Measurements from ENCODE around the gene SAP130. TPM values are rescaled to one million over a fixed set of nuclear protein-coding genes. Genes with fewer than 3 reads are reported as not detected.

SAP130 gene
- total RNA-seq, 2 experiments from 2014 or later = 36.6 to 37.5 TPM

DNA sequence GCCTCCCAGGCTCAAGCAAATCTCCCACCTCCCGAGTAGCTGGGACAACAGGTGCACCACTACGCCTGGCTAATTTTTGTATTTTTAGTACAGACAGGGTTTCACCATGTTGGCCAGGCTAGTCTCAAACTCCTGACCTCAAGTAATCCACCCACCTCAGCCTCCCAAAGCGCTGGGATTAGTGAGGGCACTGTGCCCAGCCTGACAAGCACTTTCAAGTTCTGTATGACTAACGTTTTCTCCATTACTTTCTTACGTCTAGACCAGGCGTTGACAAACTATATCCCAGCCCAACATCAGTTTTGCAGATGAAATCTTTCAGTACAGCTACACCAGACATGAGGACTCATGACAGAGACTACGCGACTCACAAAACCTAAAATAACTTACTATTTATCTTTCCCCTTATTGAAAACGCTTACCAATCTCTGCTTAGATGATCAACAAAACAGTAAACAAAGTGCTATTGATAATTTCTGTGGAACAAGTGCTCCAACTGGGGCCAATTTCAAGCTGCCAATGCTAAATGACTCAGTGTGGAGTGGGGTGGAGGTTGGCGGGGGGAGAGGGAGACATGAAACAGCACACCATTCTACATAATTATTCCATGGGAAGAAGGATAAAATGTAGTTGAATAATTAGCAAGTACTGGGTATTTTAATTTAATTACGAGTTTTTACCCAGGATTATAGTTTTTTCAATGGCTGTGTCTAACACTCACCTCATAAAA is 59.1 kb downstream of the SAP130 start:
- Mint-ChIP-seq H3K4me3 (no peak overlapping the region), H3K27me3 (no peaks in the 10 kb centered on the region), H3K27ac (no peak overlapping the region), H3K9me3 (peaks cover 2% of the 10 kb centered on the region), H3K36me3 (ENCODE audit: low read depth) (peaks cover 44% of the 10 kb centered on the region), H3K4me1 (no peaks in the 10 kb centered on the region)
- DNase-seq = no peak
- CTCF ChIA-PET = no interaction called here
- POLR2A ChIA-PET = no interaction called here

DNA sequence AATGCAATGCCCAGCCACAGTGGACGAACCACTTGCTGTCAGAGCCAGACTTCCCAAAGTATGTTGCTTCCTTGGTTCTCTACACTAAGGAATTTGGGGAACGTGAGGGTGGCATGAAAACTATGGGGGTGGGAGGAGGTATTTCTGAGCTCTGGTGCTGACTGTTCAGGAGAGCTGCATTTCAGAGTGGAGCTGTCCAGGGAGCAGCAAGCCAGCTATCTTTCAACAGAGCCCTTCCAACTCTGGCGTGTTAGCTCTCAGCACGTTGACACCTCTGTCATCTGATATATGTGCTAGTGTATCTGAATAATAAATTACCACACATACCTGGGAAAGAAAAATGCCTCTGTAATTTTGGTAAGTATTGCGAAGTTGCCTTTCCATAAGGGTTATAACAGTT is 66.1 kb downstream of the SAP130 start:
- CTCF ChIA-PET = no interaction called here
- POLR2A ChIA-PET = no interaction called here
- DNase-seq = no peak
- Mint-ChIP-seq H3K36me3 (ENCODE audit: low read depth) (peaks cover 43% of the 10 kb centered on the region), H3K27ac (no peak overlapping the region), H3K9me3 (peaks cover 3% of the 10 kb centered on the region), H3K27me3 (no peaks in the 10 kb centered on the region), H3K4me3 (no peak overlapping the region), H3K4me1 (no peaks in the 10 kb centered on the region)

GRCh38 chr2:127957240-127957639 is 70.6 kb downstream of the SAP130 start:
- H3K4me1 Mint-ChIP-seq = no peaks in the 10 kb centered on the region
- no peaks in the 10 kb centered on the region for H3K27me3 Mint-ChIP-seq
- H3K9me3 Mint-ChIP-seq = no peaks in the 10 kb centered on the region
- H3K27ac Mint-ChIP-seq = no peak overlapping the region
- peaks cover 33% of the 10 kb centered on the region for H3K36me3 Mint-ChIP-seq (ENCODE audit: low read depth)
- H3K4me3 Mint-ChIP-seq = no peak overlapping the region
- CTCF ChIA-PET = no interaction called here
- no peak for DNase-seq
- POLR2A ChIA-PET = no interaction called here

GRCh38 chr2:127954857-127955256 is 73.0 kb downstream of the SAP130 start:
- Mint-ChIP-seq H3K36me3 (ENCODE audit: low read depth) (peaks cover 29% of the 10 kb centered on the region), H3K4me3 (no peak overlapping the region), H3K4me1 (peaks cover 6% of the 10 kb centered on the region), H3K27me3 (no peaks in the 10 kb centered on the region), H3K27ac (no peak overlapping the region), H3K9me3 (no peaks in the 10 kb centered on the region)
- ChIA-PET POLR2A (no interaction called here), CTCF (no interaction called here)
- DNase-seq = no peak

- Mint-ChIP-seq H3K9me3 (no peaks in the 10 kb centered on the region), H3K4me3 (no peak overlapping the region), H3K4me1 (peaks cover 6% of the 10 kb centered on the region), H3K36me3 (ENCODE audit: low read depth) (peaks cover 37% of the 10 kb centered on the region), H3K27ac (no peak overlapping the region), H3K27me3 (no peaks in the 10 kb centered on the region)
- ChIA-PET POLR2A (no interaction called here), CTCF (no interaction called here)
- DNase-seq = no peak
These were observed 74.0 kb downstream of the SAP130 start for GRCh38 chr2:127953849-127954248.

DNA sequence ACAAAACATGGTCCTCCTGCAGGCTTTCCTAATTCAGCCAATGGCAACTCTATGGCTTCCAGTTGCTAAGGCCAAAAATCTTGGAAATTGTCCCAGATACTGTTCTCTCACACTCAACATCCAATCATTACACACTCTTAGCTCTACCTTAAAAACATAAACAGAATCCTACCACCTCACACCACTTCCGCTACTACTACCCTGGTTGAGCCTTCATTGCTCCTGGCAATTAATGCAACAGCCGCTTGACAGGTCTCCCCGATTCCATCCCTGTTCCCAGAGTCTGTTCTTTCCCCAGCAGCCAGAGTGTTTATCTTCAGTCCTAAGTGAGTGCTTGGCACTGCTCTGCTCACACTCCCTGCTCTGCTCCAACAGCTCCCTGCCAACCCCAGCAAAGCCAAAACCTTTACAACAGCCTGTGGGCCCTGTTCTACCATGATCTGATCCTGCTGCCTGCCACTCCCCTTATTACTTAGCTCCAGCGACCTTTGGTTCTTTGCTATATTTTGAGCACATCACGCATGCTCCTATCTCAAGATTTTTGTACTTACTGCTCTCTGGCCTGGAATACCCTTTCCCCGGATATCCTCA is 74.6 kb downstream of the SAP130 start:
- H3K27me3 Mint-ChIP-seq = no peaks in the 10 kb centered on the region
- no peak for DNase-seq
- no peak overlapping the region for H3K4me3 Mint-ChIP-seq
- POLR2A ChIA-PET = no interaction called here
- no peak overlapping the region for H3K27ac Mint-ChIP-seq
- H3K4me1 Mint-ChIP-seq = peaks cover 6% of the 10 kb centered on the region
- H3K9me3 Mint-ChIP-seq = no peaks in the 10 kb centered on the region
- CTCF ChIA-PET = no interaction called here
- H3K36me3 Mint-ChIP-seq (ENCODE audit: low read depth) = peaks cover 40% of the 10 kb centered on the region

- Mint-ChIP-seq H3K27ac (no peak overlapping the region), H3K36me3 (ENCODE audit: low read depth) (peaks cover 48% of the 10 kb centered on the region), H3K9me3 (no peaks in the 10 kb centered on the region), H3K4me1 (peaks cover 6% of the 10 kb centered on the region), H3K27me3 (no peaks in the 10 kb centered on the region), H3K4me3 (no peak overlapping the region)
- ChIA-PET POLR2A (interaction anchor here (1.0 kb wide), 1 partner anchor 140 kb away, joined by 3 read pairs; the partner anchor contains the start of gene UGGT1), CTCF (no interaction called here)
- DNase-seq = no peak
These were observed 76.8 kb downstream of the SAP130 start for GRCh38 chr2:127951026-127951425.

GRCh38 chr2:127950264-127950663 is 77.6 kb downstream of the SAP130 start:
- no peaks in the 10 kb centered on the region for H3K9me3 Mint-ChIP-seq
- peaks cover 53% of the 10 kb centered on the region for H3K36me3 Mint-ChIP-seq (ENCODE audit: low read depth)
- H3K27me3 Mint-ChIP-seq = no peaks in the 10 kb centered on the region
- DNase-seq = no peak
- H3K4me3 Mint-ChIP-seq = no peak overlapping the region
- H3K27ac Mint-ChIP-seq = no peak overlapping the region
- ChIA-PET POLR2A (interaction anchor here (1.0 kb wide), 1 partner anchor 141 kb away, joined by 3 read pairs; the partner anchor contains the start of gene UGGT1), CTCF (no interaction called here)
- peaks cover 6% of the 10 kb centered on the region for H3K4me1 Mint-ChIP-seq

- CTCF ChIA-PET = no interaction called here
- no peaks in the 10 kb centered on the region for H3K9me3 Mint-ChIP-seq
- no peak overlapping the region for H3K27ac Mint-ChIP-seq
- peaks cover 2% of the 10 kb centered on the region for H3K4me1 Mint-ChIP-seq
- no peak for DNase-seq
- H3K27me3 Mint-ChIP-seq = no peaks in the 10 kb centered on the region
- no peak overlapping the region for H3K4me3 Mint-ChIP-seq
- POLR2A ChIA-PET = no interaction called here
- peaks cover 72% of the 10 kb centered on the region for H3K36me3 Mint-ChIP-seq (ENCODE audit: low read depth)
These were observed 82.6 kb downstream of the SAP130 start for GRCh38 chr2:127945281-127945680.

DNA sequence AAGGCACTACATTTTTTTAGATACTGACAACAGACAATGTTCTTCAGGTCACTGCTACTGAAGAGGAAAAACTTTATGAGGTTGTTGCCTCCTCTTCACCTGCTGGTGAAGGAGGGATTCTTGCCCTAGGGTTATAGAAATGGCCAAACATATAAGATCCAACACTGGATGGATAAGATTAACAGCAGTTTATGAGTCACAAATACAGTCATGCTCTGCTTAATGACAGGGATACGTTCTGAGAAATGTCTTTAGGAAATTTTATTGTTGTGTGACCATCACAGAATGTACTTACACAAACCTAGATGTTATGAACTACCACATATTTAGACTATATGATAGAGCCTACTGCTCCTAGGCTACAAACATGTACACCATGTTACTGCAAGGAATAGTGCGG is 84.7 kb downstream of the SAP130 start:
- CTCF ChIA-PET = no interaction called here
- H3K27me3 Mint-ChIP-seq = no peaks in the 10 kb centered on the region
- H3K4me1 Mint-ChIP-seq = no peaks in the 10 kb centered on the region
- H3K4me3 Mint-ChIP-seq = no peak overlapping the region
- POLR2A ChIA-PET = no interaction called here
- H3K27ac Mint-ChIP-seq = no peak overlapping the region
- no peaks in the 10 kb centered on the region for H3K9me3 Mint-ChIP-seq
- peaks cover 56% of the 10 kb centered on the region for H3K36me3 Mint-ChIP-seq (ENCODE audit: low read depth)
- DNase-seq = no peak

DNA sequence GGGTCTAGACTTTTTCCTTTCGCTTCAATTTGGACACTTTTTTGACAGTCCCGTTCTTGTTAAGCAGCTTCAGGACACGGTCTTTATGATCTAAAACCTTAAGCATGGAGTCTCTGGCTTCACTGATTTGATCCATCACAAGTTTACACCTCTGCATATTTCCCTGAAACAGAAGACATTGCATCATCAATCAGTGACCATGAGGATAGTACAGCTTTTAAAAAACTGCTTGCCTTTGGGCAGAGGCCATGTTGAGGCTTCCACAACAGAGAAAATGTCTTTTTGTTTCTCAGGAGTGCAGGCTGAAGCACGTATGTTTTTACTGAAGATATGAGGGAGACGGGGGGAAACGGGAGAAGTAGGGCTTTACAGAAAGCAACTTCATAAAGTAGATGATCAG is 85.9 kb downstream of the SAP130 start:
- H3K4me1 Mint-ChIP-seq = no peaks in the 10 kb centered on the region
- ChIA-PET POLR2A (no interaction called here), CTCF (no interaction called here)
- H3K9me3 Mint-ChIP-seq = no peaks in the 10 kb centered on the region
- H3K27ac Mint-ChIP-seq = no peak overlapping the region
- H3K27me3 Mint-ChIP-seq = no peaks in the 10 kb centered on the region
- no peak for DNase-seq
- H3K36me3 Mint-ChIP-seq (ENCODE audit: low read depth) = peaks cover 47% of the 10 kb centered on the region
- no peak overlapping the region for H3K4me3 Mint-ChIP-seq

DNA sequence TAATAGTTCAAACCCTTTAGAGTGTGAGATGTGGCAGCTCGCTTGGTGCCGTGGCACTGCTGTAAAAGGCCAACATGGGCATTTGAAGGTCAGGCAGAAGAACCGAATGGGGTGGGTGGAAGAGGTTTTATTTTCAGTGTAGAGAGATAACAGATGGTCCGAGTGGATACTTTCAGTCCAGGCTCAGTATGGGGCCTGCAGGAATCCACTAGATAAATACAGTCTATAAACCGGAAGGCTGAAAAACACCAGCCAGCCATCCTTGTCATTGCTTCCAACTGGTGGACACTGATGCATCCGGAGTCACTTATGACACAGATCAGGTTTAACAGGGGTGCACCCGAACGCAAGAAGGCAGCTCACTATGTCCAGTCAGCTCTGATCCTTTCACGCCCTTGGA is 86.4 kb downstream of the SAP130 start:
- Mint-ChIP-seq H3K4me1 (no peaks in the 10 kb centered on the region), H3K9me3 (no peaks in the 10 kb centered on the region), H3K36me3 (ENCODE audit: low read depth) (peaks cover 42% of the 10 kb centered on the region), H3K4me3 (no peak overlapping the region), H3K27me3 (no peaks in the 10 kb centered on the region), H3K27ac (no peak overlapping the region)
- DNase-seq = no peak
- ChIA-PET CTCF (no interaction called here), POLR2A (no interaction called here)

GRCh38 chr2:127940641-127941040 is 87.2 kb downstream of the SAP130 start:
- no peak for DNase-seq
- H3K36me3 Mint-ChIP-seq (ENCODE audit: low read depth) = peaks cover 34% of the 10 kb centered on the region
- H3K27ac Mint-ChIP-seq = no peak overlapping the region
- no peaks in the 10 kb centered on the region for H3K9me3 Mint-ChIP-seq
- H3K4me1 Mint-ChIP-seq = no peaks in the 10 kb centered on the region
- no peak overlapping the region for H3K4me3 Mint-ChIP-seq
- H3K27me3 Mint-ChIP-seq = no peaks in the 10 kb centered on the region
- POLR2A ChIA-PET = no interaction called here
- CTCF ChIA-PET = no interaction called here

DNA sequence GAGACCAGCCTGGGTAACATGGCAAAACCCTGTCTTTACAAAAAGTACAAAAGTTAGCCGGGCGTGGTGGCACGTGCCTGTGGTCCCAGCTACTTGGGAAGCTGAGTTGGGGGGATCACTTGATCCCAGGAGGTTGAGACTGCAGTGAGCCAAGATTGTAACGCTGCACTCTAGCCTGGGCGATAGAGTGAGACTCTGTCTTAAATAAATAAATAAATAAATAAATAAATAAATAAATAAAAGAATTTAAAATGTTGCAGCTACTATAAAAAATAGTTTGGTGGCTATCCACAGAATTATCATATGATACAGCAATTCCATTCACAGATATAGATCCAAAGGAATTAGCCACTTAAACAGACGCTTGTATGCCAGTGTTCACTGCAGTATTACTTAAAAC is 92.5 kb downstream of the SAP130 start:
- CTCF ChIA-PET = no interaction called here
- H3K36me3 Mint-ChIP-seq (ENCODE audit: low read depth) = no peaks in the 10 kb centered on the region

More for the DNA sequence above, 92.5 kb downstream of the SAP130 start:
- Mint-ChIP-seq H3K9me3 (no peaks in the 10 kb centered on the region), H3K4me3 (no peak overlapping the region), H3K4me1 (no peaks in the 10 kb centered on the region), H3K27me3 (no peaks in the 10 kb centered on the region), H3K27ac (no peak overlapping the region)
- POLR2A ChIA-PET = no interaction called here
- DNase-seq = no peak
